ENCODE data around the gene CHD6.

The CHD6 gene

GRCh38 chr20:41476013-41476441 is 142.2 kb downstream of the CHD6 start:
- H3K27me3 Mint-ChIP-seq (ENCODE audit: low read depth), result no peaks in the 10 kb centered on the region
- no peak overlapping the region for H3K4me3 Mint-ChIP-seq
- H3K9me3 Mint-ChIP-seq, result peaks cover 11% of the 10 kb centered on the region
- peaks cover 40% of the 10 kb centered on the region for H3K4me1 Mint-ChIP-seq
- peaks cover 77% of the 10 kb centered on the region for H3K36me3 Mint-ChIP-seq (ENCODE audit: low read depth)
- TF ChIP-seq, protein P1, sequence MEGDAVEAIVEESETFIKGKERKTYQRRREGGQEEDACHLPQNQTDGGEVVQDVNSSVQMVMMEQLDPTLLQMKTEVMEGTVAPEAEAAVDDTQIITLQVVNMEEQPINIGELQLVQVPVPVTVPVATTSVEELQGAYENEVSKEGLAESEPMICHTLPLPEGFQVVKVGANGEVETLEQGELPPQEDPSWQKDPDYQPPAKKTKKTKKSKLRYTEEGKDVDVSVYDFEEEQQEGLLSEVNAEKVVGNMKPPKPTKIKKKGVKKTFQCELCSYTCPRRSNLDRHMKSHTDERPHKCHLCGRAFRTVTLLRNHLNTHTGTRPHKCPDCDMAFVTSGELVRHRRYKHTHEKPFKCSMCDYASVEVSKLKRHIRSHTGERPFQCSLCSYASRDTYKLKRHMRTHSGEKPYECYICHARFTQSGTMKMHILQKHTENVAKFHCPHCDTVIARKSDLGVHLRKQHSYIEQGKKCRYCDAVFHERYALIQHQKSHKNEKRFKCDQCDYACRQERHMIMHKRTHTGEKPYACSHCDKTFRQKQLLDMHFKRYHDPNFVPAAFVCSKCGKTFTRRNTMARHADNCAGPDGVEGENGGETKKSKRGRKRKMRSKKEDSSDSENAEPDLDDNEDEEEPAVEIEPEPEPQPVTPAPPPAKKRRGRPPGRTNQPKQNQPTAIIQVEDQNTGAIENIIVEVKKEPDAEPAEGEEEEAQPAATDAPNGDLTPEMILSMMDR (IDR thresholded peaks at IDR 0.05; ENCODE audit: unreplicated experiment in 3 of 3), result no peak
- peak overlapping the region; percentile 79 to 87 (median 83) for H3K27ac Mint-ChIP-seq

DNA sequence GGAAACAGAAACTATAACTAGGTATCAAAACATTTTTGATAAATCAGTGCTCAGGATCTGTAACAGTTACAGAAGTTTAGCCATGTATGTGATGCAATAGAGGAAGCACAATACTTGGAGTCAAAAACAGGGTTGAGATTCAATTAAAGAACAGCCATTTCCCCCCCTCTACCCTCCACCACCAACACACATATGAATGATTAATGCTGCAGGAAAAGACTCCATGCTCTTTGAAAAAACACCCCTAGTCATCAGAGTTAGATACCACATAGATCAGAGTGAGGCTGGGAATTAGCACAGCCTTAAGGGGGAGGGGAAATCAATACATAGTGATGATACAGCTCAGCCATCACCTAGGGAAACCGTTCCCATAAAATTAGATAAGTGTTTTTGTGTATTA is 142.7 kb downstream of the CHD6 start:
- TF ChIP-seq, protein P1 (IDR thresholded peaks at IDR 0.05; ENCODE audit: unreplicated experiment in 3 of 3), result no peak
- Mint-ChIP-seq H3K4me3 (no peak overlapping the region), H3K4me1 (peaks cover 44% of the 10 kb centered on the region), H3K27me3 (ENCODE audit: low read depth) (no peaks in the 10 kb centered on the region), H3K9me3 (peaks cover 11% of the 10 kb centered on the region), H3K27ac (peak overlapping the region; percentile 71 to 87 (median 83)), H3K36me3 (ENCODE audit: low read depth) (peaks cover 79% of the 10 kb centered on the region)

DNA sequence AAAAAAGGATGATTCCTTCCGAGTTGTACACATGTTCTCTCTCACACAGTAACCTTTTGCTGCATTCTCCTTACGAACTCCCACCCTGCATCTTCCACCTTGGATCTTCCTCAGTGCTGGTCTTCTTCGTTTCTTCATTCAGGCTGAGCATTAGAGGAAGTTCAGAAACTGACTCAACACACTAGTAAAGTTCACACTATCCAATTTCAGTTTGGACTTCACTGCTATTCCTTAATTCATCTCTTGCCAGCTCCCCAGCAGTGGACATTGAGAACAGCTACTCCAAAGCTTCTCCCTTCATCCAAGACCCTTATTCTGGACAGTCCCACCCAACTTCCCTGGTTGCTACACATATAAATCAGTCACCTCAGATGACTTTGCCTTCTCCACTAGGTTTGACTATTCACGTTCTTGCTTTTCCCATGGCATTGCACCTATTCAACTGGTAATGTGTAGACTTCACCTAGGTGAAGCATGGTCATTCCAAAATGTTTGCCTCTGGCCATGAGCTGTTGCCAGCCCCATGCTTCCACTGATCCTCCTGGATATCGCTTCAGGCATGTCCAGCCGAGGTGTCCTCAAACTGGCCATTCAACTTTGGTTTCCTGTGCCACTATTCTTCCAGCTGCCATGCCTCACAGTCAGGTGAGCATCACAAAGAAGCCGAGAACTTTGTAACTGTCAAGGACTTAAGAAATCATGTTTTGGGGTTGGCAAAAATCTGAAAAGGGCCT is 147.6 kb downstream of the CHD6 start:
- Mint-ChIP-seq H3K4me3 (no peak overlapping the region), H3K4me1 (peaks cover 45% of the 10 kb centered on the region), H3K36me3 (ENCODE audit: low read depth) (peaks cover 83% of the 10 kb centered on the region), H3K9me3 (no peaks in the 10 kb centered on the region), H3K27ac (peak overlapping the region in 2 of 3 experiments; percentile 8 to 19), H3K27me3 (ENCODE audit: low read depth) (no peaks in the 10 kb centered on the region)
- TF ChIP-seq, protein P1 (IDR thresholded peaks at IDR 0.05; ENCODE audit: unreplicated experiment in 3 of 3), result no peak

GRCh38 chr20:41469868-41470267 is 148.3 kb downstream of the CHD6 start:
- peak overlapping the region in 2 of 3 experiments; percentile 8 to 19 for H3K27ac Mint-ChIP-seq
- no peaks in the 10 kb centered on the region for H3K27me3 Mint-ChIP-seq (ENCODE audit: low read depth)
- peaks cover 39% of the 10 kb centered on the region for H3K4me1 Mint-ChIP-seq
- peaks cover 6% of the 10 kb centered on the region for H3K9me3 Mint-ChIP-seq
- H3K36me3 Mint-ChIP-seq (ENCODE audit: low read depth), result peaks cover 85% of the 10 kb centered on the region
- TF ChIP-seq, protein P1 (IDR thresholded peaks at IDR 0.05; ENCODE audit: unreplicated experiment in 3 of 3), result no peak
- no peak overlapping the region for H3K4me3 Mint-ChIP-seq

- Mint-ChIP-seq H3K27ac (peak overlapping the region in 2 of 3 experiments; percentile 19 to 54), H3K9me3 (peaks cover 12% of the 10 kb centered on the region), H3K36me3 (ENCODE audit: low read depth) (peaks cover 87% of the 10 kb centered on the region), H3K4me1 (peaks cover 32% of the 10 kb centered on the region), H3K27me3 (ENCODE audit: low read depth) (no peaks in the 10 kb centered on the region), H3K4me3 (peak overlapping the region in 1 of 3 experiments; percentile 39)
- TF ChIP-seq, protein P1 (IDR thresholded peaks at IDR 0.05; ENCODE audit: unreplicated experiment in 3 of 3), result no peak
These were observed 149.1 kb downstream of the CHD6 start for GRCh38 chr20:41468994-41469600.

Measured in nephron (organoid).